Lower lobe of right lung (tissue), 2 donors: ENCODE measurements around the gene MOGAT1. TPM values are rescaled to one million over a fixed set of nuclear protein-coding genes. Genes with fewer than 3 reads are reported as not detected.

ENCODE experiments used
- ATAC-seq, 2 donors: fragments of 200-7000 bp; cut with Tn5 transposase; one replicate each; pipeline ENCODE4 v1.9.1; 2020 to 2022; ENCODE audit warnings: mild to moderate bottlenecking in 2 of 2, moderate library complexity in 2 of 2
- DNase-seq: peaks from one replicate; pipeline ENCODE4 v3.0.0-alpha.2; 2020
- H3K27ac ChIP-seq: fragments of 200-600 bp; one replicate; pipeline ENCODE4 v1.8.0; 2022
- H3K27me3 ChIP-seq: fragments of 200-600 bp; one replicate; pipeline ENCODE4 v1.8.0; 2022; ENCODE audit warnings: low read depth
- H3K36me3 ChIP-seq: fragments of 200-600 bp; one replicate; pipeline ENCODE4 v1.8.0; 2022; ENCODE audit warnings: mild to moderate bottlenecking
- H3K4me1 ChIP-seq: fragments of 200-600 bp; one replicate; pipeline ENCODE4 v1.8.0; 2022
- H3K4me3 ChIP-seq: fragments of 200-600 bp; one replicate; pipeline ENCODE4 v1.8.0; 2022; ENCODE audit warnings: mild to moderate bottlenecking
- H3K9me3 ChIP-seq: fragments of 200-600 bp; one replicate; pipeline ENCODE4 v1.8.0; 2022
- CTCF ChIP-seq: fragments of 200-600 bp; IDR thresholded peaks from one replicate; pipeline ENCODE4 v1.8.0; 2022; ENCODE audit warnings: antibody characterized with exemption, mild to moderate bottlenecking
- intact Hi-C: fragments of 100-400 bp; cut with DNase I; formaldehyde crosslinking; loops from one replicate; pipeline ENCODE4 v1.11.0; 2022
- total RNA-seq: library from RNA; stranded (reverse); fragmentation: NEBNext Ultra II Directional; extraction: Animal tissue kit (Norgen Biotek cat#: 25700); gene quantifications from one replicate; pipeline ENCODE4 v1.2.1, GENCODE V29; 2021
- donor health status: DM: no; HTN: yes; CAD: no; lungs with severe emphysema.

The MOGAT1 gene
- total RNA-seq, 1 donor from 2014 or later = 3.2 TPM

DNA sequence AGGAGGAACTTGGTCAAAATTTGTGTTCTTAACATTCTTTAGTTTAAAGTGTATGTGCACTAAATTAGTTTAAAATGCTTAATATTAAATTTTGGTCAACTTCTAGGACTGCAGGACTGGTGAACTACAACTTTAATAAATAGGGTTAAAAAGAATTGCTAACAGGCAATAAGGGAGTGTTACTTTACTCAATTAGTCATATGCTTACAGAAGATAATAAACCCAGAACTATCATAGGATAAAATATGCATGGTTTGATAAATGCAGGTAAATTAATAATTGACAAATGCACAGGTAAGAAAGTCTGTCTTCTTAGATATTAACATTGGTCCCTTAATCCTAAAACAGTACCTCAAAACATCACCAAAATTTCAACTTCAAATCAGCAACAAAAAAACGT is 36.2 kb upstream of the MOGAT1 start:
- no peaks in the 10 kb centered on the region for H3K9me3 ChIP-seq
- H3K4me3 ChIP-seq = no peak overlapping the region
- H3K4me1 ChIP-seq = no peaks in the 10 kb centered on the region
- DNase-seq = no peak
- intact Hi-C loops = no loop called here
- no peak for ATAC-seq
- no peak for TF ChIP-seq CTCF
- no peak overlapping the region for H3K27ac ChIP-seq
- H3K27me3 ChIP-seq = no peaks in the 10 kb centered on the region
- H3K36me3 ChIP-seq = peaks cover 88% of the 10 kb centered on the region

- ATAC-seq = no peak
- intact Hi-C loops = no loop called here
- no peaks in the 10 kb centered on the region for H3K9me3 ChIP-seq
- H3K27ac ChIP-seq = no peak overlapping the region
- H3K27me3 ChIP-seq = no peaks in the 10 kb centered on the region
- H3K4me3 ChIP-seq = no peak overlapping the region
- no peaks in the 10 kb centered on the region for H3K4me1 ChIP-seq
- peaks cover 75% of the 10 kb centered on the region for H3K36me3 ChIP-seq
- DNase-seq = no peak
- no peak for TF ChIP-seq CTCF
Measured at GRCh38 chr2:222637067-222637466, 34.4 kb upstream of the MOGAT1 start.

DNA sequence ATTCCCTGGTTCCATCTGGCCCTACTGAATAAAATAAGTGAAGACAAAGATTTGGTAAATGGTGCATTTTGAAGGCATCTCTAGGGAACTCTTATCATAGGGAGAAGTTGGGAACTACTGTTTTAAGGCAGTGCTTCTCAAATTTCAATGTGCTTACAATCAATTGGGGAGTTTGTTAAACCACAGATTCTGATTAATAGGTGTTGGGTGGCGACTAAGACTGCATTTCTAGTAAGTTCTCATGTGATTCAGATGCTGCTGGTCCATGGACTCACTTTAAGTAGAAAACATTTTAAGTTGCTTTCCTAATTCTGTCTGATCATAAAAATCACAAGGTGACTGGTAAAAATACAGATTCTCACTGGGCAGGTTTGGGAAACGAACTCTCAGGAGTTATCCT is 30.1 kb upstream of the MOGAT1 start:
- no peak for TF ChIP-seq CTCF
- Histone ChIP-seq H3K4me3 (no peak overlapping the region), H3K4me1 (no peaks in the 10 kb centered on the region), H3K27me3 (no peaks in the 10 kb centered on the region), H3K27ac (no peak overlapping the region), H3K9me3 (no peaks in the 10 kb centered on the region), H3K36me3 (peaks cover 75% of the 10 kb centered on the region)
- ATAC-seq (no peak), DNase-seq (no peak)
- intact Hi-C loops = no loop called here

GRCh38 chr2:222643134-222643533 is 28.3 kb upstream of the MOGAT1 start:
- no peaks in the 10 kb centered on the region for H3K27me3 ChIP-seq
- H3K9me3 ChIP-seq = no peaks in the 10 kb centered on the region
- DNase-seq (no peak), ATAC-seq (no peak)
- TF ChIP-seq CTCF = no peak
- no peak overlapping the region for H3K27ac ChIP-seq
- no peaks in the 10 kb centered on the region for H3K4me1 ChIP-seq
- intact Hi-C loops = no loop called here
- no peak overlapping the region for H3K4me3 ChIP-seq
- peaks cover 80% of the 10 kb centered on the region for H3K36me3 ChIP-seq

DNA sequence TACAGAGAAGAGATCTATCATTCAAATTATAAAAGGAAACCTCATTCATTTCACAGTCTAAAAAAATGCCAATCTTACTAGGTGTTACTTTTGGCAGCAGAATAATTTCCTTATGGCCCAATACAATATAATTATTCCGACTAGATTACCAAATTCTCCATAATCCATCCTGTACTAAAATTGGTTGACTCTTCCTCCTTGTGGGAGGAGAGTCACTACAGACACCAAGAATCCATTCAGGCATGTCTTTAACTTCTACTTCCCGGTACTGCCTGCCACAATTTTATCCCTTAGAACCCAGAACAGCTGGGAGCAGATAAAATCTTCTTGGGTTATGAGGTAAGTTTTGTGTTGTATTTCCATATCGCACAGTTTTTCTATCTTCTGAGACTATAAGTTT is 25.4 kb upstream of the MOGAT1 start:
- intact Hi-C loops = no loop called here
- ATAC-seq = no peak

More for the DNA sequence above, 25.4 kb upstream of the MOGAT1 start:
- Histone ChIP-seq H3K9me3 (no peaks in the 10 kb centered on the region), H3K27ac (no peak overlapping the region), H3K36me3 (peaks cover 61% of the 10 kb centered on the region), H3K4me3 (no peak overlapping the region), H3K4me1 (no peaks in the 10 kb centered on the region), H3K27me3 (no peaks in the 10 kb centered on the region)
- no peak for DNase-seq
- no peak for TF ChIP-seq CTCF
